ENCODE measurements around the gene GJD4.

DNA sequence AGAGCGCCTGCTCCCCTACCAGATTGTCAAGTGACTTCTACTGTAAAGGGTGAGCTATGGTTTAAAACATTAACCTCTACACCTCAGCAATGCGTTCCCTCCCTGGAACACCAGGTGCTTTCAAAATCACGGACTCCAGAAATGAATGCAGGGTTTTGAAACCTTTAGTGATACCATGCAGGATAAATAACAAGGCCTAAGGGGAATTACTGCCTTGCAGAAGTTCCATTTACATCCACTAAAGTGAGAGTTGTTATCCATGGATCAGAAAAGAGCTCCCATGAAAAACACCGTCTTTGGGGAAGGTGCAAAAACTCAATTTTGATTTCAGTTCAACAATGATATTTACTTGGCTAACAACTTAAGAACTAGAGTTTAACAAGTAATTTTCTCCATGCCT, 33.0 kb downstream of the GJD4 start:
- TF ChIP-seq SMC3 (conservative IDR thresholded peaks at IDR 0.05; ENCODE audit: poor library complexity) (no peak), CTCF (IDR thresholded peaks at IDR 0.05; ENCODE audit: poor library complexity, severe bottlenecking) (no peak), MXI1 (conservative IDR thresholded peaks at IDR 0.05; ENCODE audit: poor library complexity, severe bottlenecking) (no peak), EZH2 (IDR thresholded peaks at IDR 0.05; ENCODE audit: borderline replicate concordance, insufficient read depth, low read length, poor library complexity, severe bottlenecking) (no peak), REST (IDR thresholded peaks at IDR 0.05; ENCODE audit: borderline replicate concordance) (no peak), EP300 (conservative IDR thresholded peaks at IDR 0.05; ENCODE audit: poor library complexity, severe bottlenecking) (no peak), POLR2AphosphoS5 (IDR thresholded peaks at IDR 0.05) (no peak)

Data from neural cell (in vitro differentiated cells).